Hepatocyte (in vitro differentiated cells): ENCODE data around the gene NCR1. TPM values are rescaled to one million over a fixed set of nuclear protein-coding genes. Genes with fewer than 3 reads are reported as not detected.

Experiments used
- DNase-seq: peaks from one replicate; pipeline ENCODE4 v3.0.0-alpha.2; 2016; ENCODE audit warnings: low spot score
- H2AFZ ChIP-seq: fragments of 200-600 bp; sonication (generic); 2 replicates; pipeline ENCODE4 v1.6.0; 2016; ENCODE audit warnings: antibody characterized with exemption, mild to moderate bottlenecking
- H3K27ac ChIP-seq: fragments of 200-600 bp; sonication (generic); 2 replicates; pipeline ENCODE4 v1.5.1; 2016; ENCODE audit warnings: mild to moderate bottlenecking
- H3K27me3 ChIP-seq: fragments of 200-600 bp; sonication (generic); 2 replicates; pipeline ENCODE4 v1.6.1; 2016
- H3K36me3 ChIP-seq: fragments of 200-600 bp; sonication (generic); replicated peaks from 2 replicates; pipeline ENCODE4 v1.5.1; 2016; ENCODE audit warnings: low read depth; ENCODE audit not compliant: insufficient read depth
- H3K4me1 ChIP-seq: fragments of 200-600 bp; sonication (generic); 2 replicates; pipeline ENCODE4 v1.5.1; 2016; ENCODE audit warnings: mild to moderate bottlenecking, moderate library complexity; ENCODE audit not compliant: insufficient read depth
- H3K4me2 ChIP-seq: fragments of 200-600 bp; sonication (generic); 2 replicates; pipeline ENCODE4 v1.6.0; 2016
- H3K4me3 ChIP-seq: fragments of 200-600 bp; sonication (generic); 2 replicates; pipeline ENCODE4 v1.5.1; 2016; ENCODE audit warnings: mild to moderate bottlenecking
- H3K79me2 ChIP-seq: fragments of 200-600 bp; sonication (generic); 2 replicates; pipeline ENCODE4 v1.6.0; 2017; ENCODE audit warnings: mild to moderate bottlenecking
- H3K9me2 ChIP-seq: fragments of 200-600 bp; sonication (generic); replicated peaks from 2 replicates; pipeline ENCODE4 v1.6.0; 2017; ENCODE audit warnings: mild to moderate bottlenecking; ENCODE audit not compliant: insufficient read depth
- H3K9me3 ChIP-seq: fragments of 200-600 bp; sonication (generic); 2 replicates; pipeline ENCODE4 v1.5.1; 2016; ENCODE audit warnings: low read depth, mild to moderate bottlenecking
- H4K20me1 ChIP-seq: fragments of 200-600 bp; sonication (generic); 2 replicates; pipeline ENCODE4 v1.6.0; 2016; ENCODE audit warnings: mild to moderate bottlenecking; ENCODE audit not compliant: insufficient read depth, poor library complexity, severe bottlenecking
- EZH2 ChIP-seq: fragments of 200-600 bp; sonication (generic); IDR thresholded peaks from 2 replicates; pipeline ENCODE4 v1.6.1; 2016; ENCODE audit warnings: antibody characterized with exemption, mild to moderate bottlenecking, borderline replicate concordance
- EZH2phosphoT487 ChIP-seq: fragments of 200-600 bp; sonication (generic); IDR thresholded peaks from one replicate; pipeline ENCODE4 v1.6.1; 2018; ENCODE audit warnings: antibody characterized with exemption, mild to moderate bottlenecking, low read depth, moderate library complexity; ENCODE audit not compliant: unreplicated experiment, severe bottlenecking
- WGBS: methylation state at CpG from one replicate; pipeline ENCODE4 v1.1.6; 2016; ENCODE audit warnings: low lambda C conversion rate; ENCODE audit errors: missing lambda C conversion rate; 5-methylcytosine and 5-hydroxymethylcytosine counted together
- polyA plus RNA-seq: library from polyadenylated mRNA; unstranded; fragments of >200 nt; fragmentation: Nextera tagmentation; extraction: Ambion mirVana; gene quantifications from 2 replicates; pipeline ENCODE4 v1.2.1, GENCODE V29; 2016
- total RNA-seq: library from RNA; depleted of rRNA; stranded (reverse); fragments of >200 nt; gene quantifications from 2 replicates; pipeline ENCODE4 v1.2.3, GENCODE V29; 2014
- TF ChIP-seq, protein P1 (sequence below): fragments of 200-600 bp; sonication (generic); IDR thresholded peaks from 2 replicates; pipeline ENCODE4 v1.5.1; 2016; ENCODE audit warnings: antibody characterized with exemption, mild to moderate bottlenecking; ENCODE audit not compliant: poor library complexity

NCR1 gene
- total and polyA plus RNA-seq, 2 experiments from 2014 or later: not detected

GRCh38 chr19:54921082-54921481 is 15.1 kb downstream of the NCR1 start:
- Histone ChIP-seq H3K4me1 (no peaks in the 10 kb centered on the region), H2AFZ (no peak overlapping the region), H3K36me3 (no peaks in the 10 kb centered on the region), H3K9me3 (no peaks in the 10 kb centered on the region), H3K27ac (no peak overlapping the region), H3K4me2 (no peak overlapping the region), H3K4me3 (no peak overlapping the region), H3K27me3 (no peaks in the 10 kb centered on the region), H3K9me2 (no peaks in the 10 kb centered on the region), H3K79me2 (no peaks in the 10 kb centered on the region), H4K20me1 (no peaks in the 10 kb centered on the region)
- WGBS: 79% methylated on average over 7 of the region's 7 CpGs
- TF ChIP-seq EZH2phosphoT487 (no peak), EZH2 (no peak)
- TF ChIP-seq, protein P1, sequence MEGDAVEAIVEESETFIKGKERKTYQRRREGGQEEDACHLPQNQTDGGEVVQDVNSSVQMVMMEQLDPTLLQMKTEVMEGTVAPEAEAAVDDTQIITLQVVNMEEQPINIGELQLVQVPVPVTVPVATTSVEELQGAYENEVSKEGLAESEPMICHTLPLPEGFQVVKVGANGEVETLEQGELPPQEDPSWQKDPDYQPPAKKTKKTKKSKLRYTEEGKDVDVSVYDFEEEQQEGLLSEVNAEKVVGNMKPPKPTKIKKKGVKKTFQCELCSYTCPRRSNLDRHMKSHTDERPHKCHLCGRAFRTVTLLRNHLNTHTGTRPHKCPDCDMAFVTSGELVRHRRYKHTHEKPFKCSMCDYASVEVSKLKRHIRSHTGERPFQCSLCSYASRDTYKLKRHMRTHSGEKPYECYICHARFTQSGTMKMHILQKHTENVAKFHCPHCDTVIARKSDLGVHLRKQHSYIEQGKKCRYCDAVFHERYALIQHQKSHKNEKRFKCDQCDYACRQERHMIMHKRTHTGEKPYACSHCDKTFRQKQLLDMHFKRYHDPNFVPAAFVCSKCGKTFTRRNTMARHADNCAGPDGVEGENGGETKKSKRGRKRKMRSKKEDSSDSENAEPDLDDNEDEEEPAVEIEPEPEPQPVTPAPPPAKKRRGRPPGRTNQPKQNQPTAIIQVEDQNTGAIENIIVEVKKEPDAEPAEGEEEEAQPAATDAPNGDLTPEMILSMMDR: no peak
- no peak for DNase-seq

DNA sequence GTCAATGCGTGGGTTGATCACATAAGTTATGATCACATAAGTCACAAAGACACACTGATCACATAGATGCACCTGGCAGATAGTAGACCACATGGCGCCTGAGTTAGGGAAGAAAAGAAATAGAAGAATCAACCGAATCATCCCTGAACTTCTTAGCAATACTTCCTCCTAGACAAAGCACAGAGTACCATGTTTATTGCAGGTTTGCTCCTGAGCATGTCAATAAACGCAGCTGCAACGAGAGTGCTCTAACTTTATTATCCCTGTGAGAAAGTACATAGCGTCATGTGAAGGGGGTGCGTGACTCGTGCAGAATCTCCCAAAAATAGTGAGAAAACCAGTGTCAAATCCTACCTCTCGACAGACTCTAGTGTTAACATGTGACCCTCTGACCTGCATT is 17.3 kb downstream of the NCR1 start:
- H3K4me1 ChIP-seq: no peaks in the 10 kb centered on the region
- no peak overlapping the region for H2AFZ ChIP-seq
- no peak overlapping the region for H3K4me2 ChIP-seq
- H3K9me3 ChIP-seq: no peaks in the 10 kb centered on the region
- WGBS: 79% methylated on average over 9 of the region's 9 CpGs
- no peaks in the 10 kb centered on the region for H3K79me2 ChIP-seq
- H3K36me3 ChIP-seq: no peaks in the 10 kb centered on the region
- no peak for DNase-seq
- H3K9me2 ChIP-seq: no peaks in the 10 kb centered on the region
- no peak overlapping the region for H3K27ac ChIP-seq
- H3K27me3 ChIP-seq: no peaks in the 10 kb centered on the region
- H3K4me3 ChIP-seq: no peak overlapping the region
- H4K20me1 ChIP-seq: no peaks in the 10 kb centered on the region
- TF ChIP-seq, protein P1: no peak
- TF ChIP-seq EZH2phosphoT487 (no peak), EZH2 (no peak)

DNA sequence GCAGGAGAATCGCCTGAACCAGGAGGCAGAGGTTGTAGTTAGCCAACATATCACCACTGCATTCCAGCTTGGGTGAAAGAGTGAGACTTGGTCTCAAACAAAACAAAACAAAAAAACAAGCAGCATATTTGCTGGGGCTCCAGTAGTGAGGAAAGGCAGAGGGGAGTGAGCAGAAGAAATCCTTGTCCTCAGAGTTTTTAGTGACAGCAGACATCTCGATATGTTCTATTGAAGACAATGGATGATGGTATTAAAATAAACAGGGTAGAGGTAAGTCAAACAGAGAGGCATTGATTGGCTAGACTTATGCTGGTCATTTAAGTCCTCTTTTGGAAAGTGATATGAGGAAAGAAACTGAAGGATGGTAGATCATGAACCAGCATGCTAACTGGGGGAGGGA is 22.4 kb downstream of the NCR1 start:
- TF ChIP-seq EZH2phosphoT487 (no peak), EZH2 (no peak)
- TF ChIP-seq, protein P1: no peak
- Histone ChIP-seq H2AFZ (no peak overlapping the region), H3K9me3 (no peaks in the 10 kb centered on the region), H3K36me3 (no peaks in the 10 kb centered on the region), H3K9me2 (no peaks in the 10 kb centered on the region), H3K27me3 (no peaks in the 10 kb centered on the region), H3K4me2 (no peak overlapping the region), H4K20me1 (no peaks in the 10 kb centered on the region), H3K4me1 (no peaks in the 10 kb centered on the region), H3K4me3 (no peak overlapping the region), H3K27ac (no peak overlapping the region), H3K79me2 (no peaks in the 10 kb centered on the region)
- no peak for DNase-seq
- WGBS: 90% methylated on average over 2 of the region's 2 CpGs

- no peaks in the 10 kb centered on the region for H3K9me3 ChIP-seq
- H3K27me3 ChIP-seq: no peaks in the 10 kb centered on the region
- no peaks in the 10 kb centered on the region for H3K4me1 ChIP-seq
- H3K4me3 ChIP-seq: no peak overlapping the region
- H3K27ac ChIP-seq: no peak overlapping the region
- no peak for TF ChIP-seq EZH2phosphoT487
- TF ChIP-seq, protein P1: no peak
- no peak for TF ChIP-seq EZH2
- H4K20me1 ChIP-seq: no peaks in the 10 kb centered on the region
- H3K79me2 ChIP-seq: no peaks in the 10 kb centered on the region
- no peak for DNase-seq
- no peak overlapping the region for H2AFZ ChIP-seq
- H3K36me3 ChIP-seq: no peaks in the 10 kb centered on the region
- H3K9me2 ChIP-seq: no peaks in the 10 kb centered on the region
- H3K4me2 ChIP-seq: no peak overlapping the region
- WGBS: 87% methylated on average over 9 of the region's 9 CpGs
These were observed 32.0 kb downstream of the NCR1 start for GRCh38 chr19:54937926-54938325.
